Measurements from ENCODE around the gene DNAAF3.
"Not testable (repeated sequence)": the region's sequence is repeated elsewhere in the genome, so short reads cannot be mapped to it uniquely, and the experiment has no call there.

DNAAF3 gene

DNA sequence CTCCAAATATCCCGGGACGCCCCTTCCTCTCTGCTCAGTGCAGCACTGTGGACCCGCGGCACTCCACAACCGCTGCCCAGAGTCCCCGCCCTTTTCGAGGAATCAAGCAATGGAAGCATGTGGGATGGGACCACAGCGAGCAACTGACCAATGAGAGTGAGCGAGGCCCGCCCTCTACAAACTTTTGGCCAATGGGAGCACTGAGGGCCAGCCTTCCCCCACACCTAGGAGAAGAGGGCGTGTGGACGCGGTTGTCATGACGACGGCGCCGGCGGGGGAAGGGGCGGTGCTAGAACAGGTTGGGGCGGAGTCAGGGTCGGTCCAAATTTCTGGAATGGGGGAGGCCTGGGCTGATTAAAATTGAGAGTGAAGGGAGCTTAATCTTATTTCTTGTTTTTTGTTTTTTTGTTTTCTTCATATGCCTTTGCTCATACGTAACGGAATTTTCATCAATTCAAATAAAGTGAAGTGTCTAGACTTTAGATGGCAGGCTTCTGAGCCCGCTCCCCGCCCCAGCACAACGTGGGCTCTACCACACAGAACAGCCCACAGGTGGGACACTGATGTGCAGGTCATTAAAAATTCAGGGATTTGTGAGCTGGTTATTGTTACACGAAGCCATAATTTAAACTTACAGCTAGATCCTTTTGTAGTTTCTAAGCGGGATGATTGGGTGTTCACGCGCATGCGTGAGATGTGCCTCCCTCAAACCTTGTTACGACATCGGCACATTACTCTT is at the start of gene DNAAF3:
Gene DNAAF3, minus strand, starts transcription at position 84 of the 739 bp plus-strand sequence. CDS start 200 bp downstream, outside the sequence.
- peak within 1 kb of the TSS; percentile 23 for H3K27ac Mint-ChIP-seq

GRCh38 chr19:55213547-55213946 is 47.1 kb upstream of the DNAAF3 start:
- no peak overlapping the region for H3K27ac Mint-ChIP-seq
- H3K4me3 Mint-ChIP-seq, result no peak overlapping the region
- H3K4me1 Mint-ChIP-seq (ENCODE audit: low read depth), result peaks cover 11% of the 10 kb centered on the region
- H3K27me3 Mint-ChIP-seq, result peaks cover 13% of the 10 kb centered on the region
- no peaks in the 10 kb centered on the region for H3K9me3 Mint-ChIP-seq (ENCODE audit: low read depth)
- no peaks in the 10 kb centered on the region for H3K36me3 Mint-ChIP-seq

More for the DNA sequence above, at the start of gene DNAAF3:
- H3K4me3 Mint-ChIP-seq, result peak within 1 kb of the TSS; percentile 85
- H3K9me3 Mint-ChIP-seq (ENCODE audit: low read depth), result no peaks in the 10 kb centered on the region
- H3K4me1 Mint-ChIP-seq (ENCODE audit: low read depth), result peaks cover 11% of the 10 kb centered on the region
- no peaks in the 10 kb centered on the region for H3K36me3 Mint-ChIP-seq
- H3K27me3 Mint-ChIP-seq, result peaks cover 40% of the 10 kb centered on the region

DNA sequence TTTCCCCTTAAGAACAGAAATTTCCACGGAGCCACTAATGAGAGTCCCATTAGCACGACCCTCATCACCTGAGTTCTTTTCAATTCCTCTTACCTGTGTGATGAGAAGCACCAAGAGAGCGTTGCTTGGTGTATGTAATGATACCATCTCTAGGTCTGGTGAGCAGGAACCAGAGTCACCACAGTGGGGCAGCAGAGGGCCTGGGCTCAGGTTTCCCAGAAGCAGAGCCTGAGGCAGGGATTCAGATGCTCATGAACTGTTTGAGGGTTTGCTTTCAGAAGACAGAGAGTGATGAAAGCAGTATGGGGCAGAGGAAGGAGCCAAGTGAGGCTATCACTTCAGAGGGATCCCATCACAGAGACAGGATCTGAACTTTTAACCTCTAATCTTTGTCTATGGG is 46.0 kb upstream of the DNAAF3 start:
- Mint-ChIP-seq H3K9me3 (ENCODE audit: low read depth) (no peaks in the 10 kb centered on the region), H3K4me3 (no peak overlapping the region), H3K36me3 (no peaks in the 10 kb centered on the region), H3K27ac (no peak overlapping the region), H3K4me1 (ENCODE audit: low read depth) (peaks cover 11% of the 10 kb centered on the region), H3K27me3 (peaks cover 13% of the 10 kb centered on the region)

DNA sequence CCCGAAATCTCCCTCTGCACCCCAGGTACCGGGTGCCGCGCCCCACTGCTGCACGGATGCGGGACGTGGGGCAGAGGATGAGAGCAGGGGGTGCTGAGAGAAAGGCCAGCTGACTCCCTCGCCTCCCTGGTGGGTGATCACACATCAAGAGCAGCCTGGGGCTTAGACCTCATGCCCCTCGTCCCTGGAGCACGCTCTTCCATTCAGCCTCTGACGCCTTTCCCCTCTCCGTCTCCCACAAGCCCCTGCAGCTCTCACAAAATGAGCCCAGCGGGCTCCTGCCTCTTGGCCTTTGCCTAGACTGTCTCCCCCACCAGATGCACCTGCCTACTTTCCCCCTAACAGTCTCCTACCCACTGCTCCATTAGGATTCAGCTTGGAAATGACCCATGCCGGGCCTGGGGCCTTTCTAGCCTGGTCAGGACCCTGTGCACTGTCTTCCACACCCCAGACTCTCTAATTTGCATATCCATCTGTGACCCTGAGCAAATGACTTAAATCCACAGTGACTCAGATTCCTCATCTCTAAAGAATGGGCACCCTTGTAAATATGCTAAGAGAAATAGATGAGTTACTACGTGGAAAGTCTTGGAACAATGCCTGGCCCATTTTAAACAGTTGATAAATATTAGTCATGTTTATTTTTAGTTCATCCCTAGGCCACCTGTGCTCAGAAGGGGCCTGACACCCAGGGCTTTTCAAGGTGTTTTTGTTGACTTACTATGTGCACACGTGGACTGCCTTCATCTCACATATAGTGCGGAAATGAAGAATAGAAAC is 43.5 kb upstream of the DNAAF3 start:
- Mint-ChIP-seq H3K27ac (no peak overlapping the region), H3K9me3 (ENCODE audit: low read depth) (no peaks in the 10 kb centered on the region), H3K4me3 (no peak overlapping the region), H3K4me1 (ENCODE audit: low read depth) (peaks cover 2% of the 10 kb centered on the region), H3K27me3 (peaks cover 18% of the 10 kb centered on the region), H3K36me3 (no peaks in the 10 kb centered on the region)

GRCh38 chr19:55208880-55209692 is 42.7 kb upstream of the DNAAF3 start, which contains the start of gene PTPRH:
Gene PTPRH (minus strand): TSS chr19:55209501. CDS start chr19:55209433, 68 bp downstream.
- H3K4me3 Mint-ChIP-seq, result no peak within 1 kb of the TSS
- H3K27ac Mint-ChIP-seq, result no peak within 1 kb of the TSS
- H3K27me3 Mint-ChIP-seq, result peaks cover 22% of the 10 kb centered on the region
- H3K9me3 Mint-ChIP-seq (ENCODE audit: low read depth), result no peaks in the 10 kb centered on the region
- H3K36me3 Mint-ChIP-seq, result no peaks in the 10 kb centered on the region
- peaks cover 2% of the 10 kb centered on the region for H3K4me1 Mint-ChIP-seq (ENCODE audit: low read depth)

GRCh38 chr19:55206664-55207500 is 40.5 kb upstream of the DNAAF3 start:
- H3K27me3 Mint-ChIP-seq, result peaks cover 22% of the 10 kb centered on the region
- H3K4me1 Mint-ChIP-seq (ENCODE audit: low read depth), result peaks cover 2% of the 10 kb centered on the region
- no peaks in the 10 kb centered on the region for H3K9me3 Mint-ChIP-seq (ENCODE audit: low read depth)
- H3K4me3 Mint-ChIP-seq, result no peak overlapping the region
- H3K36me3 Mint-ChIP-seq, result no peaks in the 10 kb centered on the region
- peak overlapping the region; percentile 66 for H3K27ac Mint-ChIP-seq

DNA sequence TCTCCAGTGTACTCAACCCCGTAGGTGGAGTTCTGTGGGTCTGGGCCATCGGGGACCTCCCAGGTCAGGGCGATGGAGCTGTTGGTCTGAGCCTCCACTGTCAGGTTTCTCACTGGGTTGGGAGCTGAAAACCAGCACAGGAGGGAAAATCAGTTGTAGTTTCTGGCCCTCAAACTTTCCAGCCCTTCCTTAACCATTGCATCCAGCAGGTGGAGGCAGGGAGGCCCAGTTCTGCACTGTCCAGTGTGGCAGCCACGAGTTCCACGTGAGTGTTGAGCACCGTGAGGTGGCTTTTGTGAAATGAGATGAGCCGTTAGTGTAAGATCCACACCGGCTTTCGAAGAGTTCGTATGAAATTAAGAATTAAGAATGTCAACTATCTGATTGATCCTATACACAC is 35.8 kb upstream of the DNAAF3 start:
- H3K4me3 Mint-ChIP-seq; H3K27ac Mint-ChIP-seq; H3K9me3 Mint-ChIP-seq (ENCODE audit: low read depth); H3K4me1 Mint-ChIP-seq (ENCODE audit: low read depth); H3K36me3 Mint-ChIP-seq: not testable (repeated sequence)
- peaks cover 25% of the 10 kb centered on the region for H3K27me3 Mint-ChIP-seq

- Mint-ChIP-seq H3K4me1 (ENCODE audit: low read depth) (no peaks in the 10 kb centered on the region), H3K4me3 (no peak overlapping the region), H3K27me3 (peaks cover 16% of the 10 kb centered on the region), H3K36me3 (no peaks in the 10 kb centered on the region), H3K9me3 (ENCODE audit: low read depth) (no peaks in the 10 kb centered on the region), H3K27ac (no peak overlapping the region)
Measured at GRCh38 chr19:55199620-55200204, 33.3 kb upstream of the DNAAF3 start.

DNA sequence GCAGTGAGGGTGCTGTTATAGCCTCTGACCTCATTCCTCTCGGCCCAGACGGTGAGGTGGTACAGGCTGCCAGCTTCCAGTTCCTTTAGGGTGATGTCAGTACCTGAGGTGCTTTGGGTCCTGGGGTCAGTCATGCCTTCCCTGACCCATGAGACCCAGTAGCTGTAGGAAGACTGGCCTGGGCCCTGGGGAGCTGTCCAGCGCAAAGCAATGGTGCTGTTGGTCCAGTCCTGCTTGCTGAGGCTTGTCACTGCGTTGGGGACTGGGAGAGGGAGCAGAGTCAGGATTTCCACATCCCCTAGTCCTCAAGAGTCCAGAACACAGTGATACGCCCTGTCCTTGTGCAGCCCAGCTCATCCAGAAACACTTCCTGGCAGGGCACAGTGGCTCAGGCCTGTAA is 32.2 kb upstream of the DNAAF3 start:
- Mint-ChIP-seq H3K4me3 (no peak overlapping the region), H3K9me3 (ENCODE audit: low read depth) (no peaks in the 10 kb centered on the region), H3K4me1 (ENCODE audit: low read depth) (no peaks in the 10 kb centered on the region), H3K36me3 (no peaks in the 10 kb centered on the region), H3K27ac (no peak overlapping the region), H3K27me3 (peaks cover 15% of the 10 kb centered on the region)

- Mint-ChIP-seq H3K36me3 (no peaks in the 10 kb centered on the region), H3K9me3 (ENCODE audit: low read depth) (no peaks in the 10 kb centered on the region), H3K27me3 (peaks cover 15% of the 10 kb centered on the region), H3K27ac (no peak overlapping the region), H3K4me1 (ENCODE audit: low read depth) (no peaks in the 10 kb centered on the region), H3K4me3 (no peak overlapping the region)
Measured at GRCh38 chr19:55197528-55197927, 31.1 kb upstream of the DNAAF3 start.

- no peaks in the 10 kb centered on the region for H3K4me1 Mint-ChIP-seq (ENCODE audit: low read depth)
- no peaks in the 10 kb centered on the region for H3K36me3 Mint-ChIP-seq
- no peak overlapping the region for H3K27ac Mint-ChIP-seq
- H3K4me3 Mint-ChIP-seq, result no peak overlapping the region
- H3K27me3 Mint-ChIP-seq, result peaks cover 11% of the 10 kb centered on the region
- no peaks in the 10 kb centered on the region for H3K9me3 Mint-ChIP-seq (ENCODE audit: low read depth)
Measured at GRCh38 chr19:55196803-55197202, 30.4 kb upstream of the DNAAF3 start.

GRCh38 chr19:55193481-55193880 is 27.1 kb upstream of the DNAAF3 start:
- Mint-ChIP-seq H3K9me3 (ENCODE audit: low read depth) (no peaks in the 10 kb centered on the region), H3K36me3 (no peaks in the 10 kb centered on the region), H3K27ac (no peak overlapping the region), H3K27me3 (peaks cover 7% of the 10 kb centered on the region), H3K4me3 (no peak overlapping the region), H3K4me1 (ENCODE audit: low read depth) (peaks cover 4% of the 10 kb centered on the region)

DNA sequence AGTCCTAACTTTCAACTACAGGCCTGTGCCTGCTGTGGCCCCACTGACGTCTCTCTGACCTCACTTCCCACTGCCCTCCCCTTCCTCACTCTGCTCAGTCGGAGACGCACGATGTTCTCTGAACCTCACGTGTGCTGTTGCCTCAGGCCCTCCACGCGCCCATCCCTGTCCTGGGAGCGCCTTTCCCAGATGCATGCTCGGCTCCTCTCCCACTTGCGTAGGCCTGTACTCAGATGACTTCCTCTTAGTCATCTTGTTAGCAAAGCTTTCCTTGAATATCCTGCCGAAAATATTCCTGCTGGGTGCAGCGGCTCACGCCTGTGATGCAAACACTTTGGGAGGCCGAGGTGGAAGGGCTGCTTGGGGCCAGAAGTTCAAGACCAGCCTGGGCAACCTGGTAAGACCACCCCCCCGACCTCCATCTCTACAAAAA is 23.0 kb upstream of the DNAAF3 start:
- H3K9me3 Mint-ChIP-seq (ENCODE audit: low read depth), result no peaks in the 10 kb centered on the region
- no peak overlapping the region for H3K4me3 Mint-ChIP-seq
- peaks cover 6% of the 10 kb centered on the region for H3K27me3 Mint-ChIP-seq

GRCh38 chr19:55188625-55189024 is 22.2 kb upstream of the DNAAF3 start:
- Mint-ChIP-seq H3K36me3 (no peaks in the 10 kb centered on the region), H3K9me3 (ENCODE audit: low read depth) (no peaks in the 10 kb centered on the region), H3K27ac (no peak overlapping the region), H3K27me3 (peaks cover 6% of the 10 kb centered on the region), H3K4me1 (ENCODE audit: low read depth) (peaks cover 5% of the 10 kb centered on the region), H3K4me3 (no peak overlapping the region)

More for the DNA sequence above, 23.0 kb upstream of the DNAAF3 start:
- Mint-ChIP-seq H3K36me3 (no peaks in the 10 kb centered on the region), H3K4me1 (ENCODE audit: low read depth) (peaks cover 5% of the 10 kb centered on the region), H3K27ac (no peak overlapping the region)
